ENCODE results near the gene ARHGDIA. TPM values are rescaled to one million over a fixed set of nuclear protein-coding genes. Genes with fewer than 3 reads are reported as not detected.

The ARHGDIA gene
- total RNA-seq, 1 donor from 2014 or later, result 239 TPM

- Mint-ChIP-seq H3K27me3 (no peaks in the 10 kb centered on the region), H3K4me1 (ENCODE audit: low read depth) (no peaks in the 10 kb centered on the region), H3K9me3 (ENCODE audit: low read depth) (no peaks in the 10 kb centered on the region), H3K4me3 (ENCODE audit: low read depth) (no peak overlapping the region), H3K36me3 (ENCODE audit: insufficient read depth) (peaks cover 21% of the 10 kb centered on the region), H3K27ac (no peak overlapping the region)
- DNase-seq (ENCODE audit: low spot score, unreplicated experiment), result no peak
- TF ChIP-seq CTCF (IDR thresholded peaks at IDR 0.05; ENCODE audit: unreplicated experiment), result no peak
Measured at GRCh38 chr17:81884520-81884919, 13.4 kb upstream of the ARHGDIA start.

GRCh38 chr17:81879121-81879520 lies 8.0 kb upstream of the ARHGDIA start:
- Mint-ChIP-seq H3K9me3 (ENCODE audit: low read depth) (no peaks in the 10 kb centered on the region), H3K27ac (peak overlapping the region; percentile 81), H3K4me1 (ENCODE audit: low read depth) (no peaks in the 10 kb centered on the region), H3K27me3 (no peaks in the 10 kb centered on the region), H3K4me3 (ENCODE audit: low read depth) (no peak overlapping the region), H3K36me3 (ENCODE audit: insufficient read depth) (peaks cover 12% of the 10 kb centered on the region)
- DNase-seq (ENCODE audit: low spot score, unreplicated experiment), result no peak
- no peak for TF ChIP-seq CTCF (IDR thresholded peaks at IDR 0.05; ENCODE audit: unreplicated experiment)

GRCh38 chr17:81878294-81878693 lies 7.2 kb upstream of the ARHGDIA start:
- no peaks in the 10 kb centered on the region for H3K27me3 Mint-ChIP-seq
- no peak for TF ChIP-seq CTCF (IDR thresholded peaks at IDR 0.05; ENCODE audit: unreplicated experiment)
- no peak overlapping the region for H3K27ac Mint-ChIP-seq

GRCh38 chr17:81877569-81877968 lies 6.4 kb upstream of the ARHGDIA start:
- TF ChIP-seq CTCF (IDR thresholded peaks at IDR 0.05; ENCODE audit: unreplicated experiment), result no peak
- Mint-ChIP-seq H3K27ac (no peak overlapping the region), H3K27me3 (no peaks in the 10 kb centered on the region), H3K4me3 (ENCODE audit: low read depth) (no peak overlapping the region), H3K9me3 (ENCODE audit: low read depth) (no peaks in the 10 kb centered on the region), H3K4me1 (ENCODE audit: low read depth) (no peaks in the 10 kb centered on the region), H3K36me3 (ENCODE audit: insufficient read depth) (peaks cover 12% of the 10 kb centered on the region)
- no peak for DNase-seq (ENCODE audit: low spot score, unreplicated experiment)

More at GRCh38 chr17:81878294-81878693, 7.2 kb upstream of the ARHGDIA start:
- Mint-ChIP-seq H3K36me3 (ENCODE audit: insufficient read depth) (peaks cover 12% of the 10 kb centered on the region), H3K4me3 (ENCODE audit: low read depth) (no peak overlapping the region), H3K9me3 (ENCODE audit: low read depth) (no peaks in the 10 kb centered on the region), H3K4me1 (ENCODE audit: low read depth) (no peaks in the 10 kb centered on the region)
- DNase-seq (ENCODE audit: low spot score, unreplicated experiment), result no peak

- H3K4me1 Mint-ChIP-seq (ENCODE audit: low read depth), result peaks cover 5% of the 10 kb centered on the region
- H3K9me3 Mint-ChIP-seq (ENCODE audit: low read depth), result no peaks in the 10 kb centered on the region
- TF ChIP-seq CTCF (IDR thresholded peaks at IDR 0.05; ENCODE audit: unreplicated experiment), result peak; percentile 39
- DNase-seq (ENCODE audit: low spot score, unreplicated experiment), result peak; percentile 87
- no peaks in the 10 kb centered on the region for H3K27me3 Mint-ChIP-seq
- peaks cover 3% of the 10 kb centered on the region for H3K36me3 Mint-ChIP-seq (ENCODE audit: insufficient read depth)
- peak overlapping the region; percentile 85 for H3K4me3 Mint-ChIP-seq (ENCODE audit: low read depth)
- peak overlapping the region; percentile 95 for H3K27ac Mint-ChIP-seq
Measured at GRCh38 chr17:81871387-81872230, 472 bp upstream of the ARHGDIA start.

Measured in progenitor cell of endocrine pancreas (in vitro differentiated cells).